ENCODE measurements around the gene IST1. TPM values are rescaled to one million over a fixed set of nuclear protein-coding genes. Genes with fewer than 3 reads are reported as not detected.

IST1 gene
- total RNA-seq, 2 donors from 2014 or later: 60.3 to 82.8 TPM

DNA sequence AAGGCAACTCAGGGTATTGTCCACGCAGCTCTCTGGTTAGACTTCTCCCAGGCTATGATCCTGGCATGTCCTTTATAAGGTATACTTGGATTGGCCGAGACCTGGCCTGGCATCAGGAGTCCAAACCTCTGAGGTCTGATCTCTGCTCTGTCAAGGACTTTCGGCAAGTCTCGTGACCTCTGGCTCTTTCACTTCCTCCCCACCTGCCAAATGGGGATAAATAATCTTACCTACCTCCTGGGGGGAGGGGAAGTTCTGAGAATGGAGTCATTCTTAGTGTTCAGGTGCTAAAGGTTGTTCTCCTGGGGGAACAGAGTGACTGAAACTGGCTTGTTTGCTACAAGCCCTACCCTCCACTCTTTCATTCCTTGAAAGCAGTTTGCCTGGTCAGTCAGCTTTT, 41.9 kb upstream of the IST1 start:
- Histone ChIP-seq H3K4me3 (no peak overlapping the region), H3K36me3 (replicated peaks in 1 of 2; ENCODE audit: insufficient read depth in 1 of 2, low read depth in 2 of 2) (peaks cover 0 to 15% of the 10 kb centered on the region in 2 donors), H3K27ac (peak overlapping the region in 2 of 4 donors; percentile 4 to 9), H3K9me3 (no peaks in the 10 kb centered on the region), H3K4me1 (peaks cover 26% of the 10 kb centered on the region), H3K27me3 (no peaks in the 10 kb centered on the region)
- intact Hi-C loops (cut with DNase I): no loop called here
- peak; percentile 21 for ATAC-seq
- 31 to 54% methylated on average over 4 of the region's 4 CpGs for WGBS, 2 donors
- TF ChIP-seq, protein P1, sequence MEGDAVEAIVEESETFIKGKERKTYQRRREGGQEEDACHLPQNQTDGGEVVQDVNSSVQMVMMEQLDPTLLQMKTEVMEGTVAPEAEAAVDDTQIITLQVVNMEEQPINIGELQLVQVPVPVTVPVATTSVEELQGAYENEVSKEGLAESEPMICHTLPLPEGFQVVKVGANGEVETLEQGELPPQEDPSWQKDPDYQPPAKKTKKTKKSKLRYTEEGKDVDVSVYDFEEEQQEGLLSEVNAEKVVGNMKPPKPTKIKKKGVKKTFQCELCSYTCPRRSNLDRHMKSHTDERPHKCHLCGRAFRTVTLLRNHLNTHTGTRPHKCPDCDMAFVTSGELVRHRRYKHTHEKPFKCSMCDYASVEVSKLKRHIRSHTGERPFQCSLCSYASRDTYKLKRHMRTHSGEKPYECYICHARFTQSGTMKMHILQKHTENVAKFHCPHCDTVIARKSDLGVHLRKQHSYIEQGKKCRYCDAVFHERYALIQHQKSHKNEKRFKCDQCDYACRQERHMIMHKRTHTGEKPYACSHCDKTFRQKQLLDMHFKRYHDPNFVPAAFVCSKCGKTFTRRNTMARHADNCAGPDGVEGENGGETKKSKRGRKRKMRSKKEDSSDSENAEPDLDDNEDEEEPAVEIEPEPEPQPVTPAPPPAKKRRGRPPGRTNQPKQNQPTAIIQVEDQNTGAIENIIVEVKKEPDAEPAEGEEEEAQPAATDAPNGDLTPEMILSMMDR (IDR thresholded peaks at IDR 0.05): no peak
- TF ChIP-seq POLR2A (IDR thresholded peaks at IDR 0.05): no peak
- DNase-seq: peak in 2 of 4 donors; percentile 17 to 30

DNA sequence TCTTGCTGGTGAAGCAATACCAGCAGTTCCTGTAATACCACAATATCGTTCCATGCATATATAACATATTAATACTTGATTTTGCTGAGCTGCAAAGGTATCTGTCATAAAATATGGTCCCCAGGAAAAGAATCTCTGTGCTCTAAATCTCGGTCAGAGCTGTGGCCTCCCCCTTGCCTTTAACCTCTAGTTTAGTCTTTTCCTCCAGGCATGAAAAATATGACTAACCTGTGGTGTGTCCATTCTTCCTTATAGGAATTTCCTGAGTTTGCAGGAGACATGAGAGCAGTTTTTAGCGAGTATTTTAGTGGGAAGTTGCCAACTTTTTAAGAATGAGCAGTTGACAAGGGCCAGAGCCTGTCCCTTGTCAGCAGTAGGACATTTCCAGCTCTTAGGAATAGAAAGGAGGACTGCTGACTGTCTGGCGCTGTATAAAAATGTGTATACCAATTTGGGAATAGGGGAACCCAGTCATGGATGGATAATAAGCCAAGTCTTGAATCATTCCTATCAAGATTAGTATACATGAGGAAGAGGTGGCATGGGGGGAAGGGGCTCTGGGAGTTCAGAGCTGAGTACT, 40.9 kb upstream of the IST1 start:
- H3K27me3 ChIP-seq: no peaks in the 10 kb centered on the region
- H3K27ac ChIP-seq: no peak overlapping the region
- ATAC-seq: no peak
- TF ChIP-seq POLR2A (IDR thresholded peaks at IDR 0.05): no peak
- TF ChIP-seq, protein P1 (IDR thresholded peaks at IDR 0.05): no peak
- DNase-seq: no peak
- intact Hi-C loops (cut with DNase I): no loop called here
- H3K9me3 ChIP-seq: no peaks in the 10 kb centered on the region
- WGBS, 2 donors: 77 to 84% methylated on average over 4 of the region's 4 CpGs
- no peak overlapping the region for H3K4me3 ChIP-seq
- H3K36me3 ChIP-seq (replicated peaks in 1 of 2; ENCODE audit: insufficient read depth in 1 of 2, low read depth in 2 of 2): peaks cover 0 to 15% of the 10 kb centered on the region in 2 donors
- peaks cover 36% of the 10 kb centered on the region for H3K4me1 ChIP-seq

DNA sequence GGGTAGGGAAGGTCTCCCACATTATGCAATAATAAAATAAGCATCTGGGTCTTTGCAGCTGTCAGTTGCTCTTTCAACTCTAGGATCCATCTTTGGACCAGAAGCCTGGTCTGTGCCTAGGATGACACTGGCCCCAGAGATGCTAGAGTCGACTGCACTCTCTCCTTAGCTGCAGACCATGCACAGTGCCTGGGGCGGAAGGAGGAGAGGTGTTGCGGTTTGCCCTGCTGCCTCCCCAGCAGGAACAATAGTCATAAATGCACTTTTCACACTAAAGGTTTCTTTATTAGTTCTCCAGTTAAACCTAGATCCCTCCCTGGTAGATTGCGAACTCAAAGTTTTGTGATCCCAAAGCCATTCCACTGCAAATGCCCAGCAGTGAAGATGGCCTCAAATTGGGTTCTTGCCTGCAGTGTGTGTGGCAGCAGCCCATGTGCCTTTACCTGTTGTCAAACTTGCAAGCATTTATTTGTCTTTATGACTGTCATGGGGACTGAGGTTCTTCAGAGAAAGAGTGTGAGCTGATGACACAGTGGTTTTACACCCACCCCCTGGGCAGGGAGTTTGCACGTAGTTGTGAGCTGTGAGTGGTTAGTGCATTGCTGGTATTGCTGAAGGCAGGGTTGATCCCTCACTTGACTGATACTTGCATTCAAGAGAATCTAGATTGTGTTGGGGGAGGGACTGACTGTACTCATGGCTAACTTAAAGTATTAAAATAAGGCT, 39.2 kb upstream of the IST1 start:
- H3K36me3 ChIP-seq (replicated peaks in 1 of 2; ENCODE audit: insufficient read depth in 1 of 2, low read depth in 2 of 2): peaks cover 0 to 8% of the 10 kb centered on the region in 2 donors
- no peak for TF ChIP-seq POLR2A (IDR thresholded peaks at IDR 0.05)
- TF ChIP-seq, protein P1 (IDR thresholded peaks at IDR 0.05): no peak
- DNase-seq (no peak), ATAC-seq (no peak)
- WGBS, 2 donors: 90 to 94% methylated on average over 5 of the region's 5 CpGs
- H3K27ac ChIP-seq: no peak overlapping the region
- H3K4me1 ChIP-seq: peaks cover 36% of the 10 kb centered on the region
- H3K4me3 ChIP-seq: no peak overlapping the region
- no peaks in the 10 kb centered on the region for H3K27me3 ChIP-seq
- intact Hi-C loops (cut with DNase I): no loop called here
- H3K9me3 ChIP-seq: no peaks in the 10 kb centered on the region

DNA sequence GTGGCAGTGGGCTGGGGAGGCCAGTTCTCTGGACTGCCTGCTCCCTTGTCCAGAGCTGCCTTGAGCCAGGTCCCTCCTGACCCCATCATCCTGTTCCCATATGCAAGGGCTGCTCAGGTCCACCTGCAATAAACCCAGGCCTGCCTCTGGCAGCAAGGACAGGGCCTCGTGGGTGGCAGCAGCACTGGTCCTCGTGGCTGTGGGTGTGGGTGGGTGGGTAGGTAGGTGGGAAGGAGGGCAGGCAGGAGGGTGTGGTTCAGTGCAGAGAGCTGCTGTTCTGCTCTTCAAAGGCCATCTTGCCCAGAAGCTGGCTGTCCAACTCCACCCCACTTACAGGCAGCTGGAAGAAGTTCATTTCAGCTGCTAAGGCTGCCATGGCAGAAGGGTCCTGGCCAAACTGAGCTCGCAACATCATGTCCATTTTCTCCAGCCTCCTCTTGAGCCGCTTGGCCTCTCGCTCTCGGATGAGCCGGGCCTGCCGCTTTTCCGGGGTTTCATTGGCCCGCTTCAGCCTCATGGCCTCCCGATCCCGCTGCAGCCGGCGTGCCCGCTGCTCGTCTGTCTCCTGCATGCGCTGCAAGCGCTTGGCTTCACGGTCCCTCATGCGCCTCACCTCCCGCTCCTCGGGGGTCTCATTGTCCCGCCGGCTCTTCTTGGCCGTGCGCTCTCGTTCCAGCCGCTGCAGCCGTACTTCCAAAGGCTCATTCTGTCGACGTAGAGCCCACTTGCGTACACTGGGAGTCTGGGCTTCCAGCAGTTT, 35.4 kb upstream of the IST1 start:
- peaks cover 0 to 12% of the 10 kb centered on the region in 2 donors for H3K36me3 ChIP-seq (replicated peaks in 1 of 2; ENCODE audit: insufficient read depth in 1 of 2, low read depth in 2 of 2)
- H3K27ac ChIP-seq: peak overlapping the region in 1 of 4 donors; percentile 66
- H3K27me3 ChIP-seq: no peaks in the 10 kb centered on the region
- intact Hi-C loops (cut with DNase I): no loop called here
- WGBS, 2 donors: 92 to 98% methylated on average over 26 to 30 of the region's 32 CpGs
- ATAC-seq: no peak
- no peak overlapping the region for H3K4me3 ChIP-seq
- H3K4me1 ChIP-seq: peaks cover 13% of the 10 kb centered on the region
- DNase-seq: no peak
- H3K9me3 ChIP-seq: no peaks in the 10 kb centered on the region
- no peak for TF ChIP-seq POLR2A (IDR thresholded peaks at IDR 0.05)
- TF ChIP-seq, protein P1 (IDR thresholded peaks at IDR 0.05): no peak

Measured in body of pancreas (tissue), 4 donors.